Activated B cell treated with CpG ODN at 0.5 μM for 24 hours (primary cell): ENCODE data around the gene COX18. TPM values are rescaled to one million over a fixed set of nuclear protein-coding genes. Genes with fewer than 3 reads are reported as not detected.

Experiments
- ATAC-seq: fragments of 200-7000 bp; cut with Tn5 transposase; one replicate; pipeline ENCODE4 v1.10.0; 2021; ENCODE audit warnings: low read depth, mild to moderate bottlenecking, moderate library complexity
- CTCF ChIA-PET: fragments of 350-600 bp; sonication (Branson Sonifier 250); formaldehyde crosslinking; loops from one replicate; lab custom pipeline; 2021; ENCODE audit warnings: antibody characterized with exemption; lab: Charles Lee
- POLR2A ChIA-PET: fragments of 350-600 bp; sonication (Branson Sonifier 250); formaldehyde crosslinking; loops from one replicate; lab custom pipeline; 2021; ENCODE audit warnings: antibody characterized with exemption; lab: Charles Lee
- DNase-seq: peaks from one replicate; pipeline ENCODE4 v3.0.0; 2022
- H3K27ac Mint-ChIP-seq: one replicate; pipeline ENCODE4 v1.8.0; 2020; ENCODE audit warnings: mixed read lengths
- H3K27me3 Mint-ChIP-seq: one replicate; pipeline ENCODE4 v1.8.0; 2021; ENCODE audit warnings: mixed read lengths
- H3K36me3 Mint-ChIP-seq: one replicate; pipeline ENCODE4 v1.8.0; 2021; ENCODE audit warnings: low read depth, mixed read lengths
- H3K4me1 Mint-ChIP-seq: one replicate; pipeline ENCODE4 v1.8.0; 2021; ENCODE audit warnings: mixed read lengths
- H3K4me3 Mint-ChIP-seq: one replicate; pipeline ENCODE4 v1.8.0; 2020; ENCODE audit warnings: mild to moderate bottlenecking, mixed read lengths
- H3K9me3 Mint-ChIP-seq: one replicate; pipeline ENCODE4 v1.8.0; 2020; ENCODE audit warnings: mixed read lengths
- intact Hi-C: fragments of 100-400 bp; cut with micrococcal nuclease; formaldehyde crosslinking; loops from one replicate; pipeline ENCODE4 v1.15.1; 2024
- total RNA-seq: library from RNA; stranded (reverse); gene quantifications from 2 replicates; pipeline ENCODE4 v1.2.3, GENCODE V29; 2022
- TF ChIP-seq, protein P1 (sequence below): fragments of 200-600 bp; IDR thresholded peaks from one replicate; pipeline ENCODE4 v1.8.0; 2022; ENCODE audit warnings: antibody characterized with exemption, mild to moderate bottlenecking

The COX18 gene
- total RNA-seq, 1 donor from 2014 or later, result 12.2 TPM

DNA sequence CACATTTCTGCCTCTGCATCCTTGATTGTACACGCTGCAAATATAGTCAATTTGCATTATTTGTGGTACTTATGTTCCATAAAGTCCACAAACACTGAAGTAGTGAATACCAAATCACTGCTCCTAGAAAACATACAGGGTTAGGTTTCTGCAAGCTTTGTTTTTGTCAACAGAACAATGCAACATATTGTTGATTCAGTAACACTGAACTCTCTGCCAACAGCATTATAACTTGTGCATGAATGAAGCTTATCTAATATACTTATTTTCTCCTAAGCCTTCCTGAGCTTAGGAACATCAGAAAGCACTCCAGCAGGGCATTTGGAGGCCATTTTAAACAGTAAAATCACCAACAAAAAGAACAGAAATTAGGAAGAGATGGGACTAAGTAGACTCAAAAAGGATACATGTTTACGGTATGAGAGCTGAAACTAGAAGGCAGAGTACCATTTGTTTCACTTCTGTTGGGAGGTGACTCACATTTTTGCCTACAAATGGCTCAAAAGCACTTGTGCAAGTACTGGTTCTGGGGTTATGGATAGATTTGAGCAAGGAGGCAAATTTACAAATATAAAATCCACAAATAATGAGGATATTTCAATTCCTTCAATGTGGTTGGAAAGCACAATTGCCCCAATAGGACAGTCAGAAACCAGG, 14.1 kb downstream of the COX18 start:
- ATAC-seq (no peak), DNase-seq (no peak)
- POLR2A ChIA-PET, result interaction anchor here (0.5 kb wide), 1 partner anchor 10 kb away, joined by 5 read pairs; no protein-coding TSS in a partner anchor
- Mint-ChIP-seq H3K9me3 (no peaks in the 10 kb centered on the region), H3K4me3 (no peak overlapping the region), H3K4me1 (no peaks in the 10 kb centered on the region), H3K36me3 (peaks cover 69% of the 10 kb centered on the region), H3K27me3 (no peaks in the 10 kb centered on the region), H3K27ac (no peak overlapping the region)
- TF ChIP-seq, protein P1, sequence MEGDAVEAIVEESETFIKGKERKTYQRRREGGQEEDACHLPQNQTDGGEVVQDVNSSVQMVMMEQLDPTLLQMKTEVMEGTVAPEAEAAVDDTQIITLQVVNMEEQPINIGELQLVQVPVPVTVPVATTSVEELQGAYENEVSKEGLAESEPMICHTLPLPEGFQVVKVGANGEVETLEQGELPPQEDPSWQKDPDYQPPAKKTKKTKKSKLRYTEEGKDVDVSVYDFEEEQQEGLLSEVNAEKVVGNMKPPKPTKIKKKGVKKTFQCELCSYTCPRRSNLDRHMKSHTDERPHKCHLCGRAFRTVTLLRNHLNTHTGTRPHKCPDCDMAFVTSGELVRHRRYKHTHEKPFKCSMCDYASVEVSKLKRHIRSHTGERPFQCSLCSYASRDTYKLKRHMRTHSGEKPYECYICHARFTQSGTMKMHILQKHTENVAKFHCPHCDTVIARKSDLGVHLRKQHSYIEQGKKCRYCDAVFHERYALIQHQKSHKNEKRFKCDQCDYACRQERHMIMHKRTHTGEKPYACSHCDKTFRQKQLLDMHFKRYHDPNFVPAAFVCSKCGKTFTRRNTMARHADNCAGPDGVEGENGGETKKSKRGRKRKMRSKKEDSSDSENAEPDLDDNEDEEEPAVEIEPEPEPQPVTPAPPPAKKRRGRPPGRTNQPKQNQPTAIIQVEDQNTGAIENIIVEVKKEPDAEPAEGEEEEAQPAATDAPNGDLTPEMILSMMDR, result no peak
- CTCF ChIA-PET, result no interaction called here
- intact Hi-C loops, result no loop called here

DNA sequence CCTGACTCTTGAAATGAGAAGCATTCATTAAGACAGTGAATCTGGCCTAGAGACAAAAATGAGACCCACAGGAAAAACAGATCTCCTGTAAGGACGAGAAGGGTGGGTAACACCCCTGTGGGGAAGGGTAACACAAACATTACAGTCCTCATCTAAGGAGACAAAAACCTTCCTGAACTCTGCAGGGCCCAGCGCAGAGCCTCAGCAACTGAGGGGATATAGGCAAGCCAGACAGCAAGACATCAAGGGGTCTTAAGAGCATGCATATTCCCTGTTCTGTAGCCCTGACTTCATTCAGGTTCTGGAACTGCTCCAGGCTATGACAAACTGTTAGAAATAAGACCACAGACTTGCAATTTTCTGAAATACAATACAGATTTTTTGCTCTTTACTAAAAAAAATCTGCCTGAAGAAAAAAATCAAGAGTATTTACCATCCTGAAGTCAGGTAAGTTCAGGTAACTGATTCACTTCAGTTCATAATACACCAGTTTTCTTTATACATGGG, 15.5 kb downstream of the COX18 start:
- no peak for ATAC-seq
- ChIA-PET CTCF (no interaction called here), POLR2A (no interaction called here)
- peaks cover 55% of the 10 kb centered on the region for H3K36me3 Mint-ChIP-seq
- H3K27ac Mint-ChIP-seq, result no peak overlapping the region
- no peaks in the 10 kb centered on the region for H3K9me3 Mint-ChIP-seq
- no peaks in the 10 kb centered on the region for H3K27me3 Mint-ChIP-seq
- intact Hi-C loops, result no loop called here
- H3K4me3 Mint-ChIP-seq, result no peak overlapping the region
- TF ChIP-seq, protein P1, result no peak
- no peak for DNase-seq
- no peaks in the 10 kb centered on the region for H3K4me1 Mint-ChIP-seq

DNA sequence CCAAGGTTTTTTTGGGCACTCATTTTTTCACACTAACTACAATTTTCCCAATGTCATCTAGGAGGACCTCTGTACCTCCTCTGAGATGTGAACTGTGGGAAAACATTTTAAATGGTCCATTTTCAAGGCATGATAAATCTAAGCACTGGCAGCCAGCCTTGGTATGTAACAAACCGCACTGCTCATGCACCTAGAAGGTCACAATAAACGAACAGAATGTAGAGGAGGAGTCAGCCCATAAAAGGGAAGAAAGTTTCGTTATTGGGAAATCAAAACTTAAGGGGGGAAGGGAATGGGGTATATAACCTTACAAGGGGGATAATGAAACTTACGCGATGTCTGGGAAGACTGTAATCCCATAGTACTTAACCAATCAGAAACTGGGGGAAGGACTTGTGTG, 16.4 kb downstream of the COX18 start:
- ChIA-PET POLR2A (no interaction called here), CTCF (no interaction called here)
- intact Hi-C loops, result no loop called here
- no peak overlapping the region for H3K4me3 Mint-ChIP-seq
- no peak for DNase-seq
- TF ChIP-seq, protein P1, result no peak
- peaks cover 46% of the 10 kb centered on the region for H3K36me3 Mint-ChIP-seq
- no peak overlapping the region for H3K27ac Mint-ChIP-seq
- H3K9me3 Mint-ChIP-seq, result no peaks in the 10 kb centered on the region
- no peaks in the 10 kb centered on the region for H3K4me1 Mint-ChIP-seq
- no peak for ATAC-seq
- no peaks in the 10 kb centered on the region for H3K27me3 Mint-ChIP-seq

DNA sequence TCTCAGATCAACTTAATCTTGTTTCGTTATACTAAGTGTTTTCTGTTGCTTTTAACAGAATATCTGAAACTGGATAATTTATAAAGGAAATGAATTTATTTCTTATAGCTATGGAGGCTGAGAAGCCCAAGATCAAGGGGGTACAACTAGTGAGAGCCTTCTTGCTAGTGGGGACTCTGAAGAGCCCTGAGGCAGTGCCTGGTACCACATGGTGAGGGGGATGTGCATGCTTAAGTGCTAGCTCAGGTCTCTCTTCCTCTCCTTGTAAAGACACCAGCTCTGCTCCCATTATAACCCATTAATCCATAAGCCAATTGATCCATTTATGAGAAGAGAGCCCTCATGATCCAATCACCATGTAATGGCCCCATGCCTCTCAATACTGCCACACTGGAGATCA, 17.9 kb downstream of the COX18 start:
- DNase-seq, result no peak
- H3K4me1 Mint-ChIP-seq, result no peaks in the 10 kb centered on the region
- POLR2A ChIA-PET, result interaction anchor here (0.7 kb wide), 1 partner anchor 207 kb away, joined by 6 read pairs; the partner anchor contains the start of gene ANKRD17
- H3K4me3 Mint-ChIP-seq, result no peak overlapping the region
- H3K27ac Mint-ChIP-seq, result no peak overlapping the region
- H3K27me3 Mint-ChIP-seq, result no peaks in the 10 kb centered on the region
- intact Hi-C loops, result no loop called here
- CTCF ChIA-PET, result no interaction called here
- peaks cover 37% of the 10 kb centered on the region for H3K36me3 Mint-ChIP-seq
- ATAC-seq, result no peak
- TF ChIP-seq, protein P1, result no peak
- H3K9me3 Mint-ChIP-seq, result no peaks in the 10 kb centered on the region

DNA sequence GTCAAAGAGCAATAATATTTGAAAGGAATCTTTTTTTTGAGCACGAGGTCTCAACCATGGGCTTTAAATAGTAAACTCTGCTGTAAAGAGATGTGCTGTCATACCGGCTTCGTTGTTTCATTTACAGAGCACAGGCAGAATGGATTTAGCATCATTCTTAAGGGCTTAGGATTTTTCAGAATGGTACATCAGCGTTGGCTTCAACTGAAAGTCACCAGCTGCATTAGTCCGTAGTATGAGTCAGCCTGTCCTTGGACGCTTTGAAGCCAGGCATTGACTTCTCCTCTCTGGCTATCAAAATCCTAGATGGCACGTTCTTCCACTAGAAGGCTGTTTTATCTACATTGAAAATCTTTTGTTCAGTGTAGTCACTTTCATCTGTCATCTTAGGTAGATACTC, 23.6 kb downstream of the COX18 start:
- ChIA-PET POLR2A (no interaction called here), CTCF (no interaction called here)
- H3K4me3 Mint-ChIP-seq, result no peak overlapping the region
- no peak overlapping the region for H3K27ac Mint-ChIP-seq
- TF ChIP-seq, protein P1, result no peak
- no peaks in the 10 kb centered on the region for H3K4me1 Mint-ChIP-seq
- no peaks in the 10 kb centered on the region for H3K27me3 Mint-ChIP-seq
- no peaks in the 10 kb centered on the region for H3K36me3 Mint-ChIP-seq
- ATAC-seq, result no peak
- no peaks in the 10 kb centered on the region for H3K9me3 Mint-ChIP-seq
- DNase-seq, result no peak
- intact Hi-C loops, result no loop called here
